Measurements from ENCODE around the gene CRYAB.
"Not testable (repeated sequence)": the region's sequence is repeated elsewhere in the genome, so short reads cannot be mapped to it uniquely, and the experiment has no call there.

Gene CRYAB

GRCh38 chr11:111905411-111905810 lies 6.2 kb downstream of the CRYAB start:
- FAIRE-seq: no peak

- no peak for FAIRE-seq
These were observed 24.7 kb downstream of the CRYAB start for GRCh38 chr11:111886844-111887243.

GRCh38 chr11:111886032-111886431 lies 25.5 kb downstream of the CRYAB start:
- peak; percentile 57 for FAIRE-seq

- not testable (repeated sequence) for FAIRE-seq
These were observed 26.5 kb downstream of the CRYAB start for GRCh38 chr11:111885053-111885452.

GRCh38 chr11:111882202-111882601 lies 29.4 kb downstream of the CRYAB start:
- FAIRE-seq: no peak

- FAIRE-seq: no peak
These were observed 32.0 kb downstream of the CRYAB start for GRCh38 chr11:111879637-111879960.

GRCh38 chr11:111878849-111879636 lies 32.5 kb downstream of the CRYAB start, which contains the start of the genes CFAP68 and FDXACB1:
TSS of gene CFAP68 (plus strand) at chr11:111879541. CDS start at chr11:111879561, 20 bp downstream.
TSS of gene FDXACB1 (minus strand) at chr11:111879165. CDS start at chr11:111879132, 33 bp downstream.
- FAIRE-seq: peak; percentile 97

GRCh38 chr11:111878385-111878848 lies 33.2 kb downstream of the CRYAB start:
- no peak for FAIRE-seq

GRCh38 chr11:111871693-111872161 lies 39.8 kb downstream of the CRYAB start:
- FAIRE-seq: no peak

GRCh38 chr11:111870886-111871692 lies 40.5 kb downstream of the CRYAB start, which contains the start of gene ALG9:
TSS of gene ALG9 (minus strand) at chr11:111871581. CDS start at chr11:111871482, 99 bp downstream.
- FAIRE-seq: peak; percentile 55

GRCh38 chr11:111870522-111870885 lies 41.1 kb downstream of the CRYAB start:
- FAIRE-seq: no peak

- no peak for FAIRE-seq
These were observed 41.5 kb downstream of the CRYAB start for GRCh38 chr11:111870113-111870512.

- FAIRE-seq: no peak
These were observed 51.3 kb downstream of the CRYAB start for GRCh38 chr11:111860257-111860656.

All from G401.6 (cell line).